22Rv1 (cell line): ENCODE data around the gene CFAP141.

Source experiments
- CTCF ChIP-seq: fragments of 450-650 bp; IDR thresholded peaks from 2 replicates; pipeline ENCODE4 v1.5.1; 2017; ENCODE audit warnings: mild to moderate bottlenecking
- ZFX ChIP-seq: fragments of 450-650 bp; IDR thresholded peaks from 2 replicates; pipeline ENCODE4 v1.6.1; 2017; ENCODE audit warnings: antibody characterized with exemption, borderline replicate concordance

DNA sequence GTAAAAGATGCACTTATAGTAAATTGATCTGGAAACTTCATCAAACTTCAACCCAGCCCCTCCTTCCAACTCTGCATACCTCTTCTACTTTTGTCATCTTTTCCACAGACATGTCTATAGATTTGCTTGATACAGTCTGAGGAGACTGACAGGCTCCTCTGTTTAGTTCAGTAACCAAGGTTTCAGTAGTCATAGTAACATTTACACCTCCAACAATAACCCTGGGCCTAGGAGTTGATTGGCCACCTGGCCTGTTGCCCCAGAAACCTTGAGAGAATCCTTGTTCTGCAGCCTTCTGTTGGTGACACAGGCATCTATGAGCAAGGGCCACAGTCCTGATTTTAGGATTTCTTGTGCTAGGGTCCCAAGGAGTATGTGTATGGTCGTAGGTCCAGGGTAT is at the start of gene CFAP141:
- TF ChIP-seq CTCF, result no peak
- no peak for TF ChIP-seq ZFX
